GM21360 (cell line): ENCODE results near the gene ITGAV.

Experiments
- ATAC-seq: cut with Tn5 transposase; IDR thresholded peaks from one replicate; pipeline ENCODE4 v1.9.1; 2021; ENCODE audit warnings: mild to moderate bottlenecking, moderate library complexity; ENCODE audit not compliant: unreplicated experiment

Gene ITGAV

DNA sequence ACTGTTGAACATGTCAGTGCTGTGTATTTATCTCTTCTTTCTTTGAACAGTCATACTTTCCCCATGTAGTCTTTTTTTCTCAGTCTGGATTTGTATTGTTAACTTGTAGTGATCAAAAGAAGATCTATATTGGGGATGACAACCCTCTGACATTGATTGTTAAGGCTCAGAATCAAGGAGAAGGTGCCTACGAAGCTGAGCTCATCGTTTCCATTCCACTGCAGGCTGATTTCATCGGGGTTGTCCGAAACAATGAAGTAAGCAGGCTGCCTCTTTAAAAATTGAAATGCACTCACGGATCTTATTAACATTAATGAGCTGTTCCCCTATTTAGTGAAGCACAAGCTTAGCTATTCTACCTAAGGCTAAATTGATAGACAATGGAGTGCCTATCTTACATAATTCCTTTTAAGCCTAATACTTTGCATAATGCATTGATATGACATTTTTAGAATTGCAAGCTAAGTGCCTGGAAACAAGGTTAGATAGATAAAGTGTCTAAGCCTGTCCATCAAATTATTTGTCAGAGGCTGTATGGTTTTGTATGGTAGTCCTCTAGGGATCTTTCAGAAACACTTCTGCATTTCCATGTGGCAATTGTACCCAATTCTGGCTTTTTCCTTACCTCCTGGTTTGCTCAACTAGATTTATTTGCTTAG is 74.7 kb downstream of the ITGAV start:
- no peak for ATAC-seq

DNA sequence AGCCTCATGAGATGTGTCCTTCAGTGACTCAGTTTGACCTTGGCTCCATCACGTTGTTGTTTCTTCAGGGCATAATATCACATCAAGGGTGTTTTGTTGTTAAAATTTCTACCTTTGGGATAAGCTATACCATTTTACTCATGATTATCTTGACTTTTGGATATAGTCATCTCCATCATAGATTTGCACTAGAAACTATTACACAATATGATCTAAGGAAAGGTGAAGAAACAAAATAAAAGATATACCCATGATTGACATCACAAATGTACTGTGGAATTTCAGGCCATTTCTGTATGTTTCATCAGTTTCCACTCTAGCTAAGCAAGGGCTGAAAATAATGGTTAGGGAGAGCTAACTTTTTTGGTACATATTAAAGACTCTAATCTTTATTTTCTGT is 79.3 kb downstream of the ITGAV start:
- no peak for ATAC-seq

DNA sequence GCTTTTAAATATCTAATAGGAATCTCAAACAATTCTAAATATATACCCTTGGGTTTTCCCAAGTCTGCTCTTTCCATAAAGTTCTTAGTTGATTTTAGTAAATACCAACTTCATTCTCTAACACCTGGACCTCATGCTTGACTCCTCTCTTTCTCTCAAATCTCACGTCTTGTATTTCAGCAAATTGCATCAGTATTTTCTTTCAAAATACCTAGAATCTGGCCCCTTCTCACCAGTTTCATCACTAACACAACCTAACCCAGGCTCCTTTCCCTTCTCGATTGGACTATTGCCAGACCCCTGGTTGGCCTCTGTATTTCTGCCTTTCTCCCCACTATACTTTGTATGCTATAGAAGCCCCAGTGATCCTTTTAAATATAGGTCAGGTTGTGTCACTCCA is 81.0 kb downstream of the ITGAV start:
- no peak for ATAC-seq

GRCh38 chr2:186675380-186675779 is 85.5 kb downstream of the ITGAV start:
- no peak for ATAC-seq

DNA sequence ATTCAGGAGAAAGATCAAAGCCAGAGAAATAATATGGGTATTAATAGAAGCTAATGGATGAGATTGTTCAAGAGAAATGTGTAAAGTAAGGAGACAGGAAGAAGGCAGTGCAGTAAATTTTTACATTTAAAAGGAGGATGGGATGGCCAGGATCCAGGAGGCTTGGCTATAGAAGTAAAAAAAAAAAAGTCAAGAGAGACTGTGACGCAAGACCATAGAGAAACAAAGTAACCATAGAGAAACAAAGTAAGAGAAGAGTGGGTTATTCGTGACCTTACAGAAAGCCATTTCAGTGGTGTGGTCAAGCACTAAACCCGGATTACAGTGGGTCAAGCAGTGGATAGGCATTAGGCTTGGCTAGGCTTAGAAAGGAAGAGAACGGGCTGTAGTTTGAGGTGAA is 93.5 kb downstream of the ITGAV start:
- ATAC-seq: no peak

- ATAC-seq: no peak
Observed at GRCh38 chr2:186687807-186688211, 98.0 kb downstream of the ITGAV start.

DNA sequence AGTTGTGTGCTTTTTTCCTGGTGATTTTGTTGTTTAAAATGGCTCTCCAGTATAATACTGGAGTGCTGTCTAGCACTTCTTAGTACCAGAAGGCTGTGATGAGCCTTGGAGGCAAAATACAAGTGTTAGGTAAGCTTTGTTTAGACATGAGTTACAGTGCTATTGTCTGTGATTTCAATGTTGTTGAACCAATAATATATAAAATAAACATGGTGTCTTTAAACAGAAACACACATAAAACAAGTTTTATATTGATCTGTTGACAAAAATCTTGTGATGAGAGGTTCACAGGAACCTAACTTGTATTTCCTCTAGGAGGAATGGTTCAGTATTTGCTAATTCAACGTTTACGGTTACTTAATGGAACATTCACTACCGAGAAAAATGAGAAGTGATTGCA is 99.0 kb downstream of the ITGAV start:
- ATAC-seq: no peak

DNA sequence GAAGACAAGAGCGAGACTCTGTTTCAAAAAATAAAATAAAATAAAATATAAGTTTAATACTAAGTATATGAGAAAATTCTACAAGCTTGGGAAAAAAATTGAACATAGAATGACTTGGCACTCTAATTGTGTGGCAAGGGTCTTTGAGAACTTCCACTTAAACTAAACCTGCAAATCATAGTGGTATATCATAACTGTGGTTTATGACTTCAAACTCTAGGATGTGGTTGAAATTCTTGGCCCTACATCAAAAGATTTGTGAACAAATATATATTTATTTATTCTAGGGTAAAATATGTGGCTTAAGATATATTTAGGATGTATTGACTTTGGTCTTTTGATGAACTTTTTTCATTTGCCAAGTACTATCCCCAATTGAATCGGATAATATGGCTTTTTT is 100.9 kb downstream of the ITGAV start:
- no peak for ATAC-seq

GRCh38 chr2:186691231-186691630 is 101.4 kb downstream of the ITGAV start:
- no peak for ATAC-seq

DNA sequence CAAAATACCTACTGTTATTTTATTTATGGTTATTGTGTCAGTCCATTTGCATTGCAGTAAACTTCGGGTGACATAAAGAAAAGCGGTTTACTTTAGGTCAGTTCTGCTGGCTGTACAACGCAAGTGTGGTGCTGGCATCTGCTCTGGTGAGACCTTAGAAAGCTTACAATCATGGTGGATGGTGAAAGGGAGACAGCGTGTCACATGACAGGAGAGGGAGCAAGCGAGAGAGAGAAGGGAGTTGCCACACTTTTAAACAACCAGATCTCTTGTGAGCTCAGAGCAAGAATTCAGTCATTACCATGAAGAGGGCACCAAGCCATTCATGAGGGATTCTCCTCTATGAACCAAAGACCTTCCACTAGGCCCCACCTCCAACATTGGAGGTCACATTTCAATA is 102.0 kb downstream of the ITGAV start:
- no peak for ATAC-seq

- ATAC-seq: no peak
Observed at GRCh38 chr2:186693446-186693832, 103.6 kb downstream of the ITGAV start.

GRCh38 chr2:186695081-186695756 is 105.4 kb downstream of the ITGAV start:
- no peak for ATAC-seq

- ATAC-seq: no peak
Observed at GRCh38 chr2:186696290-186696689, 106.4 kb downstream of the ITGAV start.

GRCh38 chr2:186696804-186697203 is 106.9 kb downstream of the ITGAV start:
- ATAC-seq: no peak

- ATAC-seq: no peak
Observed at GRCh38 chr2:186697536-186697935, 107.7 kb downstream of the ITGAV start.

DNA sequence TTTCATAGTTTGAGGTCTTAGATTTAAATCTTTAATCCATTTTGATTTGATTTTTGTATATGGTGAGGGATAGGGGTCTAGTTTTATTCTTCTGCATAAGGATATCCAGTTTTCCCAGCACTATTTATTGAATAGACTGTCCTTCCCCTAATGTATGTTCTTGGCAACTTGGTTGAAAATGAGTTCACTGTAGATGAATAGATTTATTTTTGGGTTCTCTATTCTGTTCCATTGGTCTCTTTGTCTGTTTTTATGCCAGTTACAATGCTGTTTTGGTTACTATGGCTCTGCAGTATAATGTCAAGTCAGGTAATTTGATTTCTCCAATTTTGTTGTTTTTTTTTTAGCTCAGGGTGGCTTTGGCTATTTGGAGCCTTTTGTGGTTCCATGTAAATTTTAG is 109.9 kb downstream of the ITGAV start:
- no peak for ATAC-seq

GRCh38 chr2:186702006-186702405 is 112.2 kb downstream of the ITGAV start:
- no peak for ATAC-seq

- no peak for ATAC-seq
Observed at GRCh38 chr2:186702501-186702900, 112.6 kb downstream of the ITGAV start.

- no peak for ATAC-seq
Observed at GRCh38 chr2:186704897-186705296, 115.0 kb downstream of the ITGAV start.

DNA sequence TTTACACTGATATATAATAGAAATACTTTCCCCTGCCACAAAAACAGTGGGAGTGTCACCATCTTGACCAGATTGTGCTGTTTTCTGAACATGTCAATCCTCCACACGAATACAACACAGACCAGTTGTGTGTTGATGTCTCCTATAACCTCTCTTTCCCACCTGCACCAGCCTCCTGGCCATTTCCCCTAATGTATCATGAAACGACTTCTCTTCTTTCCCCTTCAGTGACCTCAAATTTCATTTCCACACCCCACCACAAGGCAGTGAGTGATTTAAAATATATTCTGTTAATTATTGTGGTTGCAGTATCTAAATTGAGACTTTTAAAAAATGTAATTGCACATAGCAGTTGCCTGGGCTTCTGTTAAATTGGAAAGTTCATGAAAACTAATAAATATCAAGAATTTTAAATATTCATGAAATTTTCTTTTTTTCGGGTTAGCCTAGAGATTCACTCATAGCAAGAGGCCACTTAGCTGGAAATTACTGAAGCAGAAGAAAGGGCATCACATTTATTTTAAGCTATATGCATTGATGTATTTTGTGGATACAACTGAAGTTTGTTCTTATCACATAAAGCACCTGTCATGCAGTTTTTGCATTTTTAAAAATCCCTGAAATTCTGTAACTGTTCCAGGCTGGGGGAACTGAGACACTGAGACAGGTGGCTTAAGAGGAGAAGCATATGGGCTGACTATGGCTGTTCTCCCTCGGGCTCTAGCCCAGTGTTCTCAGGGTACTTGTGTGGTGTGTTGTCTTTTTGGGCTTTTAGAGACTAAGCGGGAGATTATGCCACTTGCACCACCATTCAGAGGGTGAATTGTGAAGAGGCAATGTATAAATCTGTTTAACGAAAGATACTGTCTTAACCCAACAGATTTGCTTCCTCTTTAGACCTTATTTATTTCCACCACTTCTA is 119.9 kb downstream of the ITGAV start:
- no peak for ATAC-seq

GRCh38 chr2:186713691-186714090 is 123.8 kb downstream of the ITGAV start:
- ATAC-seq: no peak

DNA sequence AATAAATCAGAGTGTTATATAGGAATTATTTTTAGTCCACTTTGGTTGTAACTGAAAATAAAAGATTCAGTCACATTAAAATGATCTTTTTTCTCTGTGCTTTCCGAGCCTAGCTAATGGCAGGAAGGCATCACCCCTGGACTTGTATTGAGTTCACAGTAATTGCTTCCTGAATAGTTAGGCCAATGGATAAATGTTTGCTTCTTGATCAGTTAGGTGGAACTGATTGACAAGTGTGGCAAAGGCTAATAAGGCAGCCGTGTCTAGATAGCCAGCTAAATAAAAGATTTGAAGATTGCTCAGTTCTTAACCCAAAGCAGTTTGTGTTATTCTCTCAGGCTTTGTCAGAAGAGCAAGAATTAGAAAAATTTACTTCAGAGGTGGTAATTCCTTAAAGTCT is 124.8 kb downstream of the ITGAV start:
- no peak for ATAC-seq
